ENCODE measurements around the gene STT3B. TPM values are rescaled to one million over a fixed set of nuclear protein-coding genes. Genes with fewer than 3 reads are reported as not detected.

Gene STT3B
- total and polyA plus RNA-seq, 2 of the 4 experiments (the other 2 are of a cell fraction): 45.5 to 86.4 TPM

GRCh38 chr3:31670722-31671121 lies 138.0 kb downstream of the STT3B start:
- intact Hi-C loops (cut with micrococcal nuclease): no loop called here
- ChIA-PET POLR2A (ENCODE audit: unreplicated experiment) (no interaction called here), CTCF (no interaction called here)

More at GRCh38 chr3:31670722-31671121, 138.0 kb downstream of the STT3B start:
- Histone ChIP-seq H3K79me1 (ENCODE audit: low read depth in 1 of 2, low read length in 2 of 2) (no peaks in the 10 kb centered on the region), H4K91ac (ENCODE audit: insufficient read depth, low read depth, low read length) (no peak overlapping the region), H2BK15ac (ENCODE audit: low read depth, low read length) (no peak overlapping the region), H3K9me3 (ENCODE audit: control insufficient read depth, insufficient read depth, low read length) (no peaks in the 10 kb centered on the region), H3K4me3 (ENCODE audit: insufficient read depth, low read depth, low read length) (no peak overlapping the region), H2BK20ac (ENCODE audit: low read depth, low read length) (no peak overlapping the region), H2BK5ac (ENCODE audit: low read depth, low read length, poor library complexity, severe bottlenecking) (no peak overlapping the region), H2AFZ (replicated peaks; ENCODE audit: low read length, poor library complexity) (no peak overlapping the region), H3K4me2 (ENCODE audit: low read depth, low read length) (no peak overlapping the region), H4K5ac (ENCODE audit: low read depth, low read length) (no peak overlapping the region), H2BK120ac (ENCODE audit: low read depth, low read length) (no peak overlapping the region), H3K56ac (ENCODE audit: extremely low read depth, insufficient read depth, low read length) (no peak overlapping the region), H4K20me1 (ENCODE audit: insufficient read depth, low read length) (no peaks in the 10 kb centered on the region), H3K14ac (replicated peaks; ENCODE audit: low read depth, low read length) (no peak overlapping the region), H3K4ac (ENCODE audit: low read depth, low read length) (no peak overlapping the region), H2AK9ac (replicated peaks; ENCODE audit: low read depth, low read length, poor library complexity) (no peak overlapping the region), H3K9ac (ENCODE audit: low read depth, low read length) (no peak overlapping the region), H3K23ac (ENCODE audit: low read depth, low read length) (no peak overlapping the region), H4K8ac (ENCODE audit: low read depth in 2 of 2, low read length in 2 of 2) (no peak overlapping the region), H3K4me1 (ENCODE audit: control insufficient read depth, insufficient read depth, low read length) (peaks cover 3% of the 10 kb centered on the region; the same call in 1 of the 2 replicates), H2AK5ac (ENCODE audit: low read depth, low read length) (no peak overlapping the region), H3K36me3 (ENCODE audit: control insufficient read depth, insufficient read depth, low read length) (peaks cover 1% of the 10 kb centered on the region; the same call in 1 of the 2 replicates), H3K27me3 (ENCODE audit: control insufficient read depth, insufficient read depth, low read length) (no peaks in the 10 kb centered on the region), H3K9me1 (ENCODE audit: insufficient read depth, low read length) (peaks cover 2% of the 10 kb centered on the region; the same call in 1 of the 2 replicates), H3K18ac (ENCODE audit: low read depth, low read length) (peak overlapping the region; percentile 18; the same call in 1 of the 2 replicates), H3K27ac (ENCODE audit: insufficient read depth, low read length) (no peak overlapping the region)
- dilution Hi-C loops (cut with HindIII; ENCODE audit: low sequenced_read_pairs, unreplicated experiment) (no loop called here), in situ Hi-C loops (cut with MboI; ENCODE audit: low sequenced_read_pairs) (no loop called here)
- ATAC-seq (ENCODE audit: low read depth): no peak
- BruUV-seq (replicated peaks): no TSS peak
- TF ChIP-seq CEBPB (IDR thresholded peaks at IDR 0.05; ENCODE audit: low read depth, low read length) (no peak), BHLHE40 (IDR thresholded peaks at IDR 0.05; ENCODE audit: low read depth, low read length) (no peak), MAZ (IDR thresholded peaks at IDR 0.05; ENCODE audit: borderline replicate concordance, low read depth, low read length) (no peak), NFE2L2 (IDR thresholded peaks at IDR 0.05; ENCODE audit: low read depth, low read length) (no peak), RCOR1 (IDR thresholded peaks at IDR 0.05; ENCODE audit: insufficient replicate concordance, low read length) (no peak), SMC3 (IDR thresholded peaks at IDR 0.05; ENCODE audit: low read depth, low read length) (no peak), MAFK (IDR thresholded peaks at IDR 0.05; ENCODE audit: low read depth, low read length) (no peak), ELK1 (IDR thresholded peaks at IDR 0.05; ENCODE audit: borderline replicate concordance, low read depth, low read length) (no peak), RFX5 (IDR thresholded peaks at IDR 0.05; ENCODE audit: low read depth, low read length) (no peak), RAD21 (IDR thresholded peaks at IDR 0.05; ENCODE audit: low read length) (no peak), FOS (IDR thresholded peaks at IDR 0.05; ENCODE audit: low read depth, low read length) (no peak), MXI1 (IDR thresholded peaks at IDR 0.05; ENCODE audit: borderline replicate concordance, low read depth, low read length) (no peak), CHD1 (IDR thresholded peaks at IDR 0.05; ENCODE audit: low read depth, low read length) (no peak), POLR2A (IDR thresholded peaks at IDR 0.05; ENCODE audit: low read depth, low read length) (no peak)
- TF ChIP-seq, protein P1, sequence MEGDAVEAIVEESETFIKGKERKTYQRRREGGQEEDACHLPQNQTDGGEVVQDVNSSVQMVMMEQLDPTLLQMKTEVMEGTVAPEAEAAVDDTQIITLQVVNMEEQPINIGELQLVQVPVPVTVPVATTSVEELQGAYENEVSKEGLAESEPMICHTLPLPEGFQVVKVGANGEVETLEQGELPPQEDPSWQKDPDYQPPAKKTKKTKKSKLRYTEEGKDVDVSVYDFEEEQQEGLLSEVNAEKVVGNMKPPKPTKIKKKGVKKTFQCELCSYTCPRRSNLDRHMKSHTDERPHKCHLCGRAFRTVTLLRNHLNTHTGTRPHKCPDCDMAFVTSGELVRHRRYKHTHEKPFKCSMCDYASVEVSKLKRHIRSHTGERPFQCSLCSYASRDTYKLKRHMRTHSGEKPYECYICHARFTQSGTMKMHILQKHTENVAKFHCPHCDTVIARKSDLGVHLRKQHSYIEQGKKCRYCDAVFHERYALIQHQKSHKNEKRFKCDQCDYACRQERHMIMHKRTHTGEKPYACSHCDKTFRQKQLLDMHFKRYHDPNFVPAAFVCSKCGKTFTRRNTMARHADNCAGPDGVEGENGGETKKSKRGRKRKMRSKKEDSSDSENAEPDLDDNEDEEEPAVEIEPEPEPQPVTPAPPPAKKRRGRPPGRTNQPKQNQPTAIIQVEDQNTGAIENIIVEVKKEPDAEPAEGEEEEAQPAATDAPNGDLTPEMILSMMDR (conservative IDR thresholded peaks at IDR 0.05; ENCODE audit: low read depth, low read length): no peak
- TF ChIP-seq, protein P2, sequence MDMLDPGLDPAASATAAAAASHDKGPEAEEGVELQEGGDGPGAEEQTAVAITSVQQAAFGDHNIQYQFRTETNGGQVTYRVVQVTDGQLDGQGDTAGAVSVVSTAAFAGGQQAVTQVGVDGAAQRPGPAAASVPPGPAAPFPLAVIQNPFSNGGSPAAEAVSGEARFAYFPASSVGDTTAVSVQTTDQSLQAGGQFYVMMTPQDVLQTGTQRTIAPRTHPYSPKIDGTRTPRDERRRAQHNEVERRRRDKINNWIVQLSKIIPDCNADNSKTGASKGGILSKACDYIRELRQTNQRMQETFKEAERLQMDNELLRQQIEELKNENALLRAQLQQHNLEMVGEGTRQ (IDR thresholded peaks at IDR 0.05; ENCODE audit: low read depth, low read length): no peak
- WGBS, 2 experiments (ENCODE audit: extremely low coverage in 2 of 2, insufficient read length in 1 of 2): no CpG with 5 or more reads among the region's 9 CpGs
- DNase-seq: no peak
